ENCODE data around the gene CROCC2.

The CROCC2 gene

DNA sequence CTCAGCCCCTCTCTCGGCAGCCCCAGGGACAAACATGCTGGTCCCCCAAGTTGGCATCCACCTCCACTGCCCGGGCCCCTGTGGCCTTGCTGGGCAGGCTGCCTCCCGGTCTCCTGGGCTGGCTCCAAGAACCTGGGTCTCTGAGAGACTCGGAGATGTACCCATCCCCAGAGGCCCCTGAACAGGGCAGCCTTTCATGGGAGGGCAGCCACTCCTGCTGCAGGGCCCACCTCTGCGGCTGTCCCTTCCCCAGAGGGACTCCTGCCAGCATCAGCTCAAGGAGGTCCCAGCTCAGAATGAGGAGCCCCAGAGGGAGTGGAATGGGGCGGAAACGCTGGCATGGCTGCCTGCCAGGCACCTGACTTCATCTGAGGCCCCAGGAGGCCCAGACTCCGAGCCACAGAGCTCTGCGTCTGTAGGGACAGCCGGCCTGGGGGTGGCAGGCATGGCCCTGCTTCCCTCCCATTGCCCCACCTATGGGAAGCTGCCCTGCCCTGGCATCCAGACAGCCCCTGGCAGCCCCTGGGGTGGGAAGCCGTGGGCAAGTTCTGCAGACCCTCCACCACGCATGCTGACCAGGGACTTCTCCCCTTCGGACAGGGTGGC, 857 bp upstream of the CROCC2 start:
- DNase-seq (ENCODE audit: low spot score) = no peak

- DNase-seq (ENCODE audit: low spot score) = no peak
Observed at GRCh38 chr2:240906911-240907590, 915 bp downstream of the CROCC2 start.

DNA sequence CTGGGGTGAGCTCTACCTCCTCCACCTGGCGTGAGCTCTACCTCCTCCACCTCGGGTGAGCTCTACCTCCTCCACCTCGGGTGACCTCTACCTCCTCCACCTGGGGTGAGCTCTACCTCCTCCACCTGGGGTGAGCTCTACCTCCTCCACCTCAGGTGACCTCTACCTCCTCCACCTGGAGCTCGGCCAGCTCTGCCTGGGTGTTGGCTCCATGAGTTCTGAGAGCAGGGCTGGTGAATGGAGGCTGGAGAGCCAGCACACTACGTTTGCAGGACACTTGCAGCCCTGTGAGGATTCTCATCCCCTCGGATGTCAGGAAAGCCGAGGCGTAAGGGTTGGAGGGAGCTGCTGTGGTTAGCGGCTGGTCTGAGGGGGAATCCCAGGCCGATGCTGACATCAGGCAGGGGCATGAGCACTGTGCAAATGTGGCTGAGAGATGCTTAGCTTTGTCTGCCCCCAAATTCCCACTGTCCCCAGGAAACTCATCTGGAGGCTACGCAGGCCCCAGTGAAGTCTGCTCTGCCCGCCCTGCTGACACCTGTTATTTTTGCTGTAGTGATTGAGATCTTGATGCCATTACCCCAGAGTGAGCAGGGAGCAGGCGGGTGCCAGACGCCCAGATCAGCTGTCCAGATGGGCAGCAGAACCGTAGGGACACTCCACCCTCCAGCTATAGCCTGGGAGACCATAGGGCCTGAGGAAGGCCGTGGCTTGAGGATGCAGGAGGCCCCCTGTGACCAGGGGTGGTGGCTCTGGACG, 3.3 kb downstream of the CROCC2 start:
- no peak for DNase-seq (ENCODE audit: low spot score)

GRCh38 chr2:240911641-240912265, 5.6 kb downstream of the CROCC2 start:
- DNase-seq (ENCODE audit: low spot score) = no peak

DNA sequence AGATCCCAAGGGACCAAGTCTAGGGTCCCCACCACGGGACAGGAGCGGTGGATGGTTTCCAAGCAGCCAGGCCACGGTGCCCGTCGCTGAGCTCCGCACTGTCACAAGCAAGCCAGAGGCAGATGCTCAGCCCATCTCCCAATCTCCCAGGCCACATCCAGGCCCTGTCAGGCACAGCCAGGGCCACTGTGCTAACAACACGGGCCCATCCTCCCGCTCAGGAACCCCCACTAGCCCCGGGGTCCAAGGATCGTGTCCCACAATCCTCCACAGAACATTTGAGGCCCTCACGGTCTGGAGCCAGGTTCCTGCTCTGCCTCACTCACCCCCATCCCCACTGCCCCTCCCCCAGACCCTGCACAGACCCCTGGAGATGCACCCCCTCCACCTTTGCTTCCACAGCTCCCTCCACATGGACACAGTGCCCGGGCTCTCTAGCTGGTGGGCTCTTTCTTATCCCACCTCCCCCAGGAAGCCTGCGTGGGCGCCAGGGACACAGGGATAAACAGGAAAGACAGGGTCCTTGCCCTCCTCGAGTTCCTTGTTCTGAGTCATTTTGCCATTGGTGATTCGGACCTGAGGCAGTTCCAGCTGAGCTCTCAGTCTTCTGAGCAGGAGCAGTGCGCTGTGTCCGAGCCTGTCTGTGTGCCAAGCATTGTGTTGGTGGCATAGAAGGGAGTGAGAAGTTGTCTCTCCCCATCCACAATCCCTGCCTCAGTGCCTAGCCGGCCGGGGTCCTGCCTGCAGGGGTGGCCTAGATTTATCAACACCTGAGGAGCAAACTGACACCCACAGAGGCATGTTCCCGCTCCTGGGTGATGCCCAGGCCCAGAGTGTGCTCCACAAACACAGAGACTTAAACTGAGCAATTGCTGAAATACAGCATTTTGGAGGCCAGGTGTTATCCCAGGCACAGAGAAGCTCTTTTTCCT, 7.0 kb downstream of the CROCC2 start:
- no peak for DNase-seq (ENCODE audit: low spot score)

GRCh38 chr2:240913810-240914644, 7.9 kb downstream of the CROCC2 start:
- DNase-seq (ENCODE audit: low spot score) = peak; percentile 88

DNA sequence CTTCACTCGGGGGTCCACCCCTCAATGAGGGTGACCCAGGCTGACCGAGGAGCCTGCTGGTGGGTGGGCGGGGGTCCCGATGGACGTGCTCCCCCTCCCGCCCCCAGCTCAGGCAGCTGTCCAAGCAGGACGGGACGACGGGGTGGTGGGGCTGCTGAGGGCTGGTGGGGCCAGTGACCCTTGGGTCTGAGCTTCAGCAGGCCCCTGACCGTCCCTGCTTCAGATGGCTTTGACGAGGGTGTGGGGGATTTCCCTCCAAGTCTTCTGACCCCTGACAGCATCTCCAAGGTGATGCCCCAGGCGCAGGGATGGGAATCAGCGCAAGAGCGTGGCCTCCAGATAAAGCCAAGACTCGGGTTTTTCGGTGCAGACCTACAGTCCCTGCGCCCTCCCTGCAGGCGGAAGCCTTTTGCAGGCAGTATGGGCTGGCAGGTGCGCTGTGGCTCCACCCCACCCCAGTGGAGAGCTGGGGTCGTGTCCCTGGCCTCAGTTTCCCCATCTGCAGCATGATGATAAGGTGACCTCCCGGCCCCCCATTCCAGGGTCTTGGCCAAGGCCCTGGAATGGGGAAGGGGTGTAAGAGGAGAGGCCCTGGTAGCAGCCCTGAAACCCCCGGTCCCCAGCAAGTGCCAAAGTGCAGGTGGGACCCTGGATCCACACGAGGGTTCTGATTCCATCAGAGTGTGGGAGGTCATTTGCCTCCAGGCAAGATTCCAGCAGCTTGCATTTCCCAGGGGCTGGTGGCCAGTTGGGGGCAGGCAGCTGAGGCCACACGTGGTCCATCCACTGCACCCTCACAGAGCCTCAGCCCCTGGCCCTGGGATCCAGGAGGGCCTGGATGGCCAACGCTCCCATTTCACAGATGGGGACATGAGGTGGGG, 8.7 kb downstream of the CROCC2 start:
- no peak for DNase-seq (ENCODE audit: low spot score)

DNA sequence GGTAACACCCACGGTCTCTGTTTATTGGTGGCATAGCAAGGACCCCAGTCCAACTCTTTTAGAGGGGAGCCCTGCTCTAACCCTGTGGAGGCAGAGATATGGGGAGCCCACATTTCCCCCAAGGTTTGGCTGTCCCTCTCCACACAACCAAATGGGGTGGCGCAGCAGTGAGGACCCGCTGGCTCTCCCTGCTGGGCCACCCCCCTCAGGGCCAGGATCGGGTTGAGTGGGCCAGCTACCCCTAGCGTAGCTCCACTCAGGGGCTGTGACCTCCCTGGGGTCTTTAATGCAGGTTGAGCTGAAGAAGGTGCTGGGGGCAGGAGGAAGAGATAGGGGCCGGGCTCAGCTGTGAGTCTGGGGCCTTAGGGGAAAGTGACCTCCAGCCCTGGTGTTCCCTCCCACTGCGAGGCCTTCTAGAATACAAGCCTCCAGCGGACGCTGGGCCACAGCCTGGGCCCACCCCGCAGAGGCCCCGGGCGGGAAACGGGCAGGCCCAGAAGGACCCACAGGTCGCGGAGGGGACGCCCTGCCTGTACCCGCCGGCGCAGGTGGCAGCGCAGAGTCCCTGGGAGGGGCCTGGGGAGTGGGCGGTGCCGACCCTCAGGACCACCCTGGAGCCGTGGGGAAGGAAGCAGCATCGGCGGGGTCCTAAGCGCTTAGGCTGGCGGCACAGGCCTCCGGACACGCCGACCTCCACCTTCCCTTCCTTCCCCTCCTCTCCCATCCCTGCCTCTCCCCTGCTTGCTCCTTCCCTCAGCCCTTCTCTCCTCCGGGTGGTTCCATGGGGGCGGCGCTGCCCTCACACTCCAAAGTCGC, 9.6 kb downstream of the CROCC2 start:
- DNase-seq (ENCODE audit: low spot score) = no peak

GRCh38 chr2:240916571-240917008, 10.5 kb downstream of the CROCC2 start:
- DNase-seq (ENCODE audit: low spot score) = no peak

DNA sequence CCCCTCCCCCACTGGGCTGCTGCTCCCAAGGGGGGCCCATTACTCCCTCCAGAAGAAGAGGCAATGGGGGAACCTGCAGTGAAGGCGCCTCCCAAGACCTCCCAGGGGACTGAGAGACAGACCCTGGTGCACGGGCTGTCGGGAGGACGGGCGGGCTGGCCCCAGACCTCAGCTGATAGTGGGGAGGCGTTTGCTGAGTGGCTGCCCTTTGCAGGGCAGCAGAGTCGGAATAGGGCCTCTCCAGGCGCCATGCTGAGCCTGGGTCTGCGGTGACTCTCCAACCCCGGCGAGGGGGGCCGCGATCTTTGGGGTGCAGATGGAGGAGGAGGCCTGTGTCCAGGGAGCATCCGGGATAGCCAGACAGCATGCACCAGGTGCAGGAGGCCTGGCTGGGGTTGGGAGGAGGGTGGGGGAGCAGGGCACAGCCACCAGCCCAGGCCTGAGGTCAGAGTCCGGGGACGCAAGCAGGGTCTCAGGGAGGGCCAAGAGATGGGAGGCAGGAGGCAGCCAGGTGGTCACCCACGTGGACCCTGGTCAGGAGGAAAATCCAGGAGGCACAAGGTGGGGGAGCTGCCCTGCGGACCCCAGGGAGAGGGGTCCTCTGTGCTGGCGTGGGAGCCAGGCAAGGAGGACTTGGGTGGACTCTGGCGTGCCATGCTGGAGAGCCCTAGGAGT, 11.0 kb downstream of the CROCC2 start:
- no peak for DNase-seq (ENCODE audit: low spot score)

- DNase-seq (ENCODE audit: low spot score) = no peak
Observed at GRCh38 chr2:240917684-240918257, 11.6 kb downstream of the CROCC2 start.

DNA sequence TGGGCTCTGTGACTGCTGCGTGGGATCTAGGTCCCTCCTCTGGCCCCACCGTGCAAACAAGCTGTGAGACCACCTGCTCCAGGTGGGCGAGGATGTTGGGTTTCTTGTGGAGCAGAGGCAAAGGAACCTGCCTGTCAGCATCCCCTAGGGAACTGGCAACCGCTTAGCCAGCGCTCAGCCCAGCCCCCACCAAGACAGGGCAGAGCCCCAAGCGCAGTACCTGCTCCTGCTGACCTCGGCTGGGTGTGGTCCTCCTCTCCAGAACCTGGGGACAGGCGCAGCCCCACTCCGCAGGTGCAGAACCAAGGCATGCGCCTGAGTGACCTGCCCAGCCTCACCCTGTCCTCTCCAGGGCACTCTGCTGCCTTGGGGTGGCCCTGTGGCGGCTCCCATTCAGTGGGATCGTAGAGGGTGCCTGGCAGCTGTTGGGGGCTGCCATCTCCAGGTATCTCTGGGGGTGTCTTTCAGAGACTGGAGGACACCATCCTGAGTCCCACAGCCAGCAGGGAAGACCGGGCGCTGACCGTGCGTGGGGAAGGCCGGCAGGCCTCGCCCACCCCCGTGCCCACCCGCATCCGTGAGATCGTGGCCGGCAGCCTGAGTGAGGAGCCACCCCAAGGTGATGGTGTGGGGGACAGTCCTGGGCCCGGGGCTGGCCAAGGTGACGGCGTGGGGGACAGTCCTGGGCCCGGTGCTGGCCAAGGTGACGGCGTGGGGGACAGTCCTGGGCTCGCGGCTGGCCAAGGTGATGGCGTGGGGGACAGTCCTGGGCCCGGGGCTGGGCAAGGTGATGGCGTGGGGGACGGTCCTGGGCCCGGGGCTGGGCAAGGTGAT, 12.3 kb downstream of the CROCC2 start:
- no peak for DNase-seq (ENCODE audit: low spot score)

- no peak for DNase-seq (ENCODE audit: low spot score)
Observed at GRCh38 chr2:240919161-240919781, 13.1 kb downstream of the CROCC2 start.

DNA sequence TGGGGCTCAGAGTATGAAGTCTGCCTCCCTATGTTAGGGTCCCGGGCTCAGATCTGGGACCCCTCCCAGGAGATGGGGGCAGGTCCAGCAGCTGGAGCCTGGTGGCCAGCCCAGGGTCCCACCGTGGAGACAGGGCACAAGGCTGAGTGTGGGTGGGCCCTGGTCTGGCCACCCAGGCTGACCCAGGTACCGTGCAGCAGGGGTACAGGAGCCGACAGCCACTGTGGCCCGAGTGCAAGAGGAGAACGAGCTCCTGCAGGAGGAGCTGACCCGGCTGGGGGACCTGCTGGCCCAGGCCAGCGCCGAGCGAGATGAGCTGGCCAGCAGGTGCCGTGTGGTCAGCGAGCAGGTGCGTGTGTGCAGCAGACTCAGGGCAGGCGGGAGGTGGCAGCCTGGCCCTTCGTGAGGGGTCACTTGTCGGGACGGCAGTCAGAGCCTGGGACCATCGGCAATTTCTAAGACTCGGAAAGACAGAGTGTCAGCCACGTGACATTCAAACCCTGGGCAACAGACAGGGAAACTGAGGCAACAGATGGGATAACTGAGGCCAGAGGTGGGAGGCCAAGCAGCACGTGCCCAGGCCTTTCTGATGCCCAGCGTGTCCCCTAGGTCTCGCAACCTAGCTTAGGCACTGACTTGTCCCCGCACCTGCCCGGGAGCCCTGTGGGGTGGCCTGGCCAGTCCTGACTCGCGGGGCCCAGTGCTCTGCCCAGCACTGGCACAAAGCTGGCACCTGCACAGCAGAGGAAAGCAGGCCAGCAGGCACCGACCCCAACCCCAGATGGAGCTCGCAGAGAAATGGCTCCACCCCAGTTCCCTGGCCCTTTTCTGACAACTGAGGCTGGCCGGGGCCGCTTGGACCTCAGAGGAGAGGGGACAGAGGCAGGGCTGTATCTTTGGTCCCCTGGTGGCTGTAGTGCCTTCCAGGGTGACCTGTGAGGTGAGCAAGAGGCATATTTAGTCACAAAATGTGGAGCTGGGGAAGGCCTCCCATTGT, 13.9 kb downstream of the CROCC2 start:
- peak; percentile 18 for DNase-seq (ENCODE audit: low spot score)

- DNase-seq (ENCODE audit: low spot score) = no peak
Observed at GRCh38 chr2:240920783-240921231, 14.7 kb downstream of the CROCC2 start.
